Bronchial epithelial cell (primary cell): ENCODE results near the gene BFSP2. TPM values are rescaled to one million over a fixed set of nuclear protein-coding genes. Genes with fewer than 3 reads are reported as not detected.

Source experiments
- DNase-seq: peaks from one replicate; pipeline ENCODE4 v3.0.0-alpha.2; 2010; ENCODE audit warnings: low read depth
- FAIRE-seq: peaks from 2 replicates; lab custom pipeline; 2011; peaks lifted over from hg19 to GRCh38; lab: Jason Lieb, UNC
- H3K27me3 ChIP-seq: 2 replicates; pipeline ENCODE4 v1.5.1; 2011; ENCODE audit warnings: low read length; ENCODE audit not compliant: control insufficient read depth, insufficient read depth
- H3K36me3 ChIP-seq: 2 replicates; pipeline ENCODE4 v1.5.1; 2011; ENCODE audit warnings: low read length; ENCODE audit not compliant: control insufficient read depth, insufficient read depth
- H3K4me3 ChIP-seq: 2 replicates; pipeline ENCODE4 v1.5.1; 2011; ENCODE audit warnings: mild to moderate bottlenecking, low read depth, low read length, control low read depth
- total RNA-seq: library from RNA; depleted of rRNA; stranded (reverse); fragments of >200 nt; gene quantifications from 2 replicates; pipeline ENCODE4 v1.2.1, GENCODE V29; 2014
- TF ChIP-seq, protein P1 (sequence below): IDR thresholded peaks from 2 replicates; pipeline ENCODE4 v1.5.1; 2011; ENCODE audit warnings: mild to moderate bottlenecking, moderate library complexity, low read length, control low read depth, inconsistent platforms; ENCODE audit not compliant: insufficient read depth, severe bottlenecking

Gene BFSP2
- total RNA-seq, 1 donor from 2014 or later, result not detected

DNA sequence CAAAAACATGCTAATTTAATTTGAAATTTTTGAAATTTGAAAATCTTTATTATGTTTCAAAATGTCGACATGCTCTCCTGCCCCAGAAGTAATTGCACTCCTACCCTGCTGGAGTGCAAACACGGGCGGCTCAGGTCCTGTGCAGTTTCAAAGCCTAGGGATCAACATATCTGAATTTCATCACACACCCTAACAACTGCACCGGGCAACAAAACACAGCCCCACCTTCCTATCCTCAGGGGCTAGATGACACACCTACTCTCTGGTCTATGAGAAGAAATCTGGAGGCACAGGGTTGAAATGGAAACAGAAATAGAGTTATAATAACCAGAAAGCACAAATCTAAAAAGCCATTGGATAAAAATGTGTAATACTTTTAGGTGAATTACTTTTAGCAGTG is 61.4 kb downstream of the BFSP2 start:
- Histone ChIP-seq H3K36me3 (no peaks in the 10 kb centered on the region), H3K27me3 (no peaks in the 10 kb centered on the region), H3K4me3 (no peak overlapping the region)
- DNase-seq (peak; percentile 57), FAIRE-seq (no peak)
- TF ChIP-seq, protein P1, sequence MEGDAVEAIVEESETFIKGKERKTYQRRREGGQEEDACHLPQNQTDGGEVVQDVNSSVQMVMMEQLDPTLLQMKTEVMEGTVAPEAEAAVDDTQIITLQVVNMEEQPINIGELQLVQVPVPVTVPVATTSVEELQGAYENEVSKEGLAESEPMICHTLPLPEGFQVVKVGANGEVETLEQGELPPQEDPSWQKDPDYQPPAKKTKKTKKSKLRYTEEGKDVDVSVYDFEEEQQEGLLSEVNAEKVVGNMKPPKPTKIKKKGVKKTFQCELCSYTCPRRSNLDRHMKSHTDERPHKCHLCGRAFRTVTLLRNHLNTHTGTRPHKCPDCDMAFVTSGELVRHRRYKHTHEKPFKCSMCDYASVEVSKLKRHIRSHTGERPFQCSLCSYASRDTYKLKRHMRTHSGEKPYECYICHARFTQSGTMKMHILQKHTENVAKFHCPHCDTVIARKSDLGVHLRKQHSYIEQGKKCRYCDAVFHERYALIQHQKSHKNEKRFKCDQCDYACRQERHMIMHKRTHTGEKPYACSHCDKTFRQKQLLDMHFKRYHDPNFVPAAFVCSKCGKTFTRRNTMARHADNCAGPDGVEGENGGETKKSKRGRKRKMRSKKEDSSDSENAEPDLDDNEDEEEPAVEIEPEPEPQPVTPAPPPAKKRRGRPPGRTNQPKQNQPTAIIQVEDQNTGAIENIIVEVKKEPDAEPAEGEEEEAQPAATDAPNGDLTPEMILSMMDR, result no peak

DNA sequence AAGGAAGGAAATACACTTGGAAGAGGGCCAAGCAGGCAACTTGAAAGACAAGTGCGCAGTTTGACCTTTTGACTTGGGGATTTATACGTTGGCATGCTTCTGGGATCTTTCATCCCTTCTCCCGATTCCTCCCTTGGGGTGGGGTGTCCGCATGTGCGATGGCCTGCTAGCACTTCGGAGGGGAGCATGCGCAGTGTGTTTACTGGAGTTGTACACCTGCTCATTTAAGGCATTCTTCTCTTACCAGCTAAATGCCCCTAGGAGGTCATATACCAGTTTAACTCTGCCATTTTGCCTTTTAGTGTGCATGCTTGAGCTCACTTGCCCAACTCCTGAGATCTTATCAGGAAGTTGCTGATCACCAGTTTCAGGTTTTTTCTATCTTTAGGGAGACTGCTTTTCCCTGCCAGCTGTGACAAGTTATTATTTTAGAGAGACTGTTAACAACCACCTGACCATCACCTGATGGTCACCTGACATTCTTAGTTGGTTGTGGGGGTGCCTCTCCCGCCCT is 63.5 kb downstream of the BFSP2 start:
- no peaks in the 10 kb centered on the region for H3K36me3 ChIP-seq
- no peak for DNase-seq
- TF ChIP-seq, protein P1, result no peak
- H3K27me3 ChIP-seq, result no peaks in the 10 kb centered on the region
- FAIRE-seq, result no peak
- H3K4me3 ChIP-seq, result no peak overlapping the region

DNA sequence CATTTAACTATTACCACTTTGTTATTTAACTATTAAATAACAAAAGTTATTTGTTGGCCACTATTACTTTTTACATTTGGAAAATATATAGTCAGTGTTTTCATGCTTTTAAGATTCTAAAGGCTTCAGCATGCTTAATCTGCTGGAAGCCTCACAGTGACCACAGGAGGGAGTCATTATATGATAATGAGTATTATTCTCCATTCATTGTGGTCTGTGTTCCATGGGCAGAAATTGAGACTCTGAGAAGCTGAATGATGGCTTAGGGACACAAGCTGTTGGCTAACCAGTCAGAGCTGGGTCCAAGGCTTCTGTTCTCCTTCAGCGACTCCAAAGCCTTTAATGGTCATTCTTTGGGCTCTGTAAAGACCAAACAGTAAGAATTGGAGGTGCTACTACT is 64.7 kb downstream of the BFSP2 start:
- FAIRE-seq (no peak), DNase-seq (peak; percentile 25)
- Histone ChIP-seq H3K27me3 (no peaks in the 10 kb centered on the region), H3K4me3 (no peak overlapping the region), H3K36me3 (no peaks in the 10 kb centered on the region)
- TF ChIP-seq, protein P1, result peak; percentile 26

DNA sequence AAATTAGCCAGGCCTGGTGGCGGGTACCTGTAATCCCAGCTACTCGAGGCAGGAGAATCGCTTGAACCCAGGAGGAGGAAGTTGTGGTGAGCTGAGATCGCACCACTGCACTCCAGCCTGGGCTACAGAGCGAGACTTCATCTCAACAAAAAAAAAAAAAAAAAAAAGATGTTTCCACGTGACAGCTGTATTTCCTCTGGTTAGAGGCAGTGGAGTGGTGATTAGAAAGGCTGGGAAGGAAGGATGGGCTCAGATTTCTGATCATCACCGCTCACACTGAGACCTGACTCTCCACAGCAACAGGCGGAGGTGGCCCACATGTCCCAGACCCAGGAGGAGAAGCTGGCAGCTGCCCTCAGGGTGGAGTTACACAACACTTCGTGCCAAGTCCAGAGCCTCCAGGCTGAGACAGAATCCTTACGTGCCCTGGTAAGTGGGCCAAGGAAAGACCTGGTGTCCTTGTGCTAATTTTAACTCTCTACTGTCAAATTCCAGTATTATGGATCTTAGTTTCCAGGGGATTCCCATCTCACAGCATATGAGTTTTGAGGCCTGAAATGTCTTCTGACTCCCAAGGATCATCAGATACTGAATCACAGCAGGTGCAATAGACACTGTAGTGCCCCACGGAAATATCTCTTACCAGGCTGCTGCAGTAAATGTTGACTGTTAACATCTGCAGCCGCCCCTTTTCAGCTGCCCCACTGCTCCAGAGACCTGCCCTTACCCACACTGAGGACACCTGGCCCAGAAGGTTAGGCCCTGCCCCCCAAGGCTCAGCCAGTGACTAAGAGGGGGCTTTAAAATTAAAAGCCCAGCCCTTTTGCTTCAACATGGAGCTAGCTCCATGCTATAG is 66.9 kb downstream of the BFSP2 start:
- no peak for FAIRE-seq
- TF ChIP-seq, protein P1, result no peak
- H3K36me3 ChIP-seq, result no peaks in the 10 kb centered on the region
- DNase-seq, result no peak
- H3K27me3 ChIP-seq, result no peaks in the 10 kb centered on the region
- H3K4me3 ChIP-seq, result no peak overlapping the region

DNA sequence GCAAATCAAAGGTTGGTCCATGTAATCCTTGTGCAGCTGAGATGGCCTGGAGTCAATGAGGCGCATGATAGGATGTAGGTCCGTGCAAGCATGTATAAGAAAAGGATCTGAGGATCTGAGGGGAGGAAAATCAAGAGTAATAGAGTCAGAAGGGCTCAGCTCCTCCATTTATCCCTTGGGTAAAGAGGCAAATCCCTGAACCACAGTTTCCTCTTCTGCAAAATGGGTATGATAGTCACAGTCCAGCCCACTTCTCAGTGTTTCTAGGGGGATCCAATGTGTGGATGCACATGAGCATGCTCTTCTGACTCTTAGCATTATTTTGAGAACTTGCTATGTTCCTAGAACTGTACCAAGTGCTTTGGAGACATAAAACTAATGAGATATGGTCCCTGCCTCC is 67.9 kb downstream of the BFSP2 start:
- no peak for DNase-seq
- no peak for FAIRE-seq
- H3K4me3 ChIP-seq, result no peak overlapping the region
- TF ChIP-seq, protein P1, result no peak
- no peaks in the 10 kb centered on the region for H3K27me3 ChIP-seq
- no peaks in the 10 kb centered on the region for H3K36me3 ChIP-seq
